IMR-90 (cell line): ENCODE measurements around the gene C1QTNF9B.

Source experiments
- CEBPB ChIP-seq: IDR thresholded peaks from 2 replicates; pipeline ENCODE4 v1.6.1; 2012; ENCODE audit warnings: low read depth, low read length, improper control_type of control experiment
- MXI1 ChIP-seq: IDR thresholded peaks from 2 replicates; pipeline ENCODE4 v1.6.1; 2012; ENCODE audit warnings: low read depth, mild to moderate bottlenecking, low read length, moderate library complexity, borderline replicate concordance
- NFE2L2 ChIP-seq: fragments of 150-350 bp; IDR thresholded peaks from 2 replicates; pipeline ENCODE4 v1.6.1; 2016; ENCODE audit warnings: low read depth, mild to moderate bottlenecking, low read length
- POLR2A ChIP-seq: IDR thresholded peaks from 2 replicates; pipeline ENCODE4 v1.6.1; 2012; ENCODE audit warnings: mild to moderate bottlenecking, low read depth, low read length
- RAD21 ChIP-seq: IDR thresholded peaks from 2 replicates; pipeline ENCODE4 v1.6.1; 2012; ENCODE audit warnings: low read length, improper control_type of control experiment
- RFX5 ChIP-seq: IDR thresholded peaks from 2 replicates; pipeline ENCODE4 v1.8.0; 2012; ENCODE audit warnings: low read depth, mild to moderate bottlenecking, low read length, moderate library complexity
- SMC3 ChIP-seq: fragments of 150-350 bp; IDR thresholded peaks from 2 replicates; pipeline ENCODE4 v1.6.1; 2016; ENCODE audit warnings: low read depth, mild to moderate bottlenecking, antibody characterized with exemption, low read length, moderate library complexity
- TF ChIP-seq, protein P1 (sequence below): conservative IDR thresholded peaks from 2 replicates; pipeline ENCODE4 v1.5.1; 2012; ENCODE audit warnings: mild to moderate bottlenecking, low read depth, low read length, improper control_type of control experiment

DNA sequence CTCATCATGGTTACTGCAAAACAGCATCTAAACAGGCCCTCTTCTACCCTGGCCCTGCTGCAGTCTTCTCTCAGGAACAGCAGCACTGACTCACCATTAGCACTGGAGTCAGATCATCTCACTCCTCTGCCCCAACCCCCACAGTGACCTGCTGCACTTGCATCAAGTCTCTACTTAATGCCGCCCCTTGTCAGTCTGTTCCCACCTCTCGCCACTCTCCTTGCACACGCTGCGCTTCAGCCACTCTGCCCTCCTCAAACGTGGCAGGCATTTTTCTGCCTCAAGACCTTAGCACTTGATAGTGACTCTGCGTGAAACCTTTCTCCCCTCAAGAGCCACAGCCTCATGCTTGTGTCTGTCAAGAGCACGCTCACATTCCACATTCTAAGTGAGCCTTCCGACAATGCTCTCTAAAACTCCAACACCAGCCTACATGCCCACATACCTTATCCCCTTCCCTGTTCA lies 30.2 kb downstream of the C1QTNF9B start:
- TF ChIP-seq, protein P1, sequence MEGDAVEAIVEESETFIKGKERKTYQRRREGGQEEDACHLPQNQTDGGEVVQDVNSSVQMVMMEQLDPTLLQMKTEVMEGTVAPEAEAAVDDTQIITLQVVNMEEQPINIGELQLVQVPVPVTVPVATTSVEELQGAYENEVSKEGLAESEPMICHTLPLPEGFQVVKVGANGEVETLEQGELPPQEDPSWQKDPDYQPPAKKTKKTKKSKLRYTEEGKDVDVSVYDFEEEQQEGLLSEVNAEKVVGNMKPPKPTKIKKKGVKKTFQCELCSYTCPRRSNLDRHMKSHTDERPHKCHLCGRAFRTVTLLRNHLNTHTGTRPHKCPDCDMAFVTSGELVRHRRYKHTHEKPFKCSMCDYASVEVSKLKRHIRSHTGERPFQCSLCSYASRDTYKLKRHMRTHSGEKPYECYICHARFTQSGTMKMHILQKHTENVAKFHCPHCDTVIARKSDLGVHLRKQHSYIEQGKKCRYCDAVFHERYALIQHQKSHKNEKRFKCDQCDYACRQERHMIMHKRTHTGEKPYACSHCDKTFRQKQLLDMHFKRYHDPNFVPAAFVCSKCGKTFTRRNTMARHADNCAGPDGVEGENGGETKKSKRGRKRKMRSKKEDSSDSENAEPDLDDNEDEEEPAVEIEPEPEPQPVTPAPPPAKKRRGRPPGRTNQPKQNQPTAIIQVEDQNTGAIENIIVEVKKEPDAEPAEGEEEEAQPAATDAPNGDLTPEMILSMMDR = no peak
- TF ChIP-seq SMC3 (no peak), POLR2A (no peak), MXI1 (peak; percentile 66; the same call in 1 of the 2 replicates), RAD21 (peak; percentile 26; the same call in 1 of the 2 replicates), NFE2L2 (no peak), RFX5 (no peak), CEBPB (0 out of 2 replicates have a peak, but pooled peaks have one; percentile 26)
